ACC112 (cell line): ENCODE results near the gene FRG1.
"Not testable (repeated sequence)": the region's sequence is repeated elsewhere in the genome, so short reads cannot be mapped to it uniquely, and the experiment has no call there.

Source experiments
- H2AFZ ChIP-seq: fragments of 200-600 bp; sonication (generic); one replicate; pipeline ENCODE4 v1.6.0; 2017; ENCODE audit warnings: antibody characterized with exemption, low read length; ENCODE audit not compliant: unreplicated experiment
- H3K27ac ChIP-seq: fragments of 200-600 bp; sonication (generic); 2 replicates; pipeline ENCODE4 v1.5.1; 2014; ENCODE audit warnings: low read depth, mild to moderate bottlenecking, antibody characterized with exemption, low read length, moderate library complexity
- H3K27me3 ChIP-seq: fragments of 200-600 bp; sonication (generic); 2 replicates; pipeline ENCODE4 v1.6.1; 2014; ENCODE audit warnings: mild to moderate bottlenecking, antibody characterized with exemption, low read length, moderate library complexity, mixed read lengths; ENCODE audit not compliant: insufficient read depth
- H3K36me3 ChIP-seq: fragments of 200-600 bp; sonication (generic); 2 replicates; pipeline ENCODE4 v1.6.1; 2016; ENCODE audit warnings: mild to moderate bottlenecking, antibody characterized with exemption, low read length, moderate library complexity, mixed read lengths; ENCODE audit not compliant: insufficient read depth
- H3K4me1 ChIP-seq: fragments of 200-600 bp; sonication (generic); one replicate; pipeline ENCODE4 v1.6.1; 2016; ENCODE audit warnings: low read length, mixed read lengths; ENCODE audit not compliant: insufficient read depth, unreplicated experiment, control insufficient read depth
- H3K4me3 ChIP-seq: fragments of 200-600 bp; sonication (generic); 2 replicates; pipeline ENCODE4 v1.5.1; 2014; ENCODE audit warnings: mild to moderate bottlenecking, low read depth, low read length
- H3K79me2 ChIP-seq: fragments of 200-600 bp; sonication (generic); one replicate; pipeline ENCODE4 v1.6.0; 2016; ENCODE audit warnings: low read length; ENCODE audit not compliant: control insufficient read depth, unreplicated experiment, insufficient read depth

Gene FRG1

DNA sequence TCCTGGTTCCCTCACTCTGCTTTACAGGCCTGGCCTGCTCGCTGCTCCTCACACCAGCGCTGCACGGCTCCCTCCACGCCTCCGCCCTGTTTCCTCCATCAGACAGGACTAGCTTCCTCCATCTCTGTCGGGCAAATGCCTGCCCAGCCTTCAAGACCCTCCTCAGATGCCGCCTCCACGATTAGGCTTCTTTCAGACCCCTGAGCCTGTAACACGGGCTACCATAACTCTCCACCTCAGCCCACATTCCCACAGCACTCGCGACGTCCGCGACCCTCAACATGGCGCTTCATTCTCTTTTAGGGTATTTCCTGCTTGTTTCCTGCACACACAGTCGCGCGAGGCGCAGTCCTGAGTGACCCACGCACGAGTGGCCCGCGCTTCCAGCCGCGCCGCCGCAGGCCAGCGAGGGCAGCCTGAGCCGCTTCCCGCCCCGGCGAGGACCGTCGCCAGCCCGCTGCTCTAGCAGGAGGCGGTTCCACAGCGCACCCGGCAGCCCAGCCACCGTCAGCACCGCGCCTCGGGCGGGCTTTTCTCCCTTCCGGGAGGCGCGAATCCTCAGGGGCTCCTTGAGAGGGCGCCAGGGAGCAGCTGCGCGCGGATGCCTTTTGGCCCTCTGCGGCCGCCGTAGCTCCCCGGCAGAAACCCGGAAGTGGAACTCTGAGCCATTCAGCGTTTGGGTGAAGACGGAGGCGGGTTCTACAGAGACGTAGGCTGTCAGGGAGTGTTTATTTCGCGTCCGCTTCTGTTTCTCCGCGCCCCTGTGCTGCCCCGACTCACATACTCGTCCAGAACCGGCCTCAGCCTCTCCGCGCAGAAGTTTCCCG lies at the start of gene FRG1:
Gene FRG1 (plus strand): TSS at position 695 of the 827 bp plus-strand sequence. CDS start 138 bp downstream, outside the sequence.
- H3K27me3 ChIP-seq, result no peaks in the 10 kb centered on the region
- H3K4me3 ChIP-seq, result peak within 1 kb of the TSS; percentile 95
- peaks cover 37% of the 10 kb centered on the region for H3K79me2 ChIP-seq
- H3K4me1 ChIP-seq, result no peaks in the 10 kb centered on the region
- peaks cover 11% of the 10 kb centered on the region for H3K36me3 ChIP-seq
- H3K27ac ChIP-seq, result peak within 1 kb of the TSS; percentile 76
- peak within 1 kb of the TSS; percentile 98 for H2AFZ ChIP-seq

DNA sequence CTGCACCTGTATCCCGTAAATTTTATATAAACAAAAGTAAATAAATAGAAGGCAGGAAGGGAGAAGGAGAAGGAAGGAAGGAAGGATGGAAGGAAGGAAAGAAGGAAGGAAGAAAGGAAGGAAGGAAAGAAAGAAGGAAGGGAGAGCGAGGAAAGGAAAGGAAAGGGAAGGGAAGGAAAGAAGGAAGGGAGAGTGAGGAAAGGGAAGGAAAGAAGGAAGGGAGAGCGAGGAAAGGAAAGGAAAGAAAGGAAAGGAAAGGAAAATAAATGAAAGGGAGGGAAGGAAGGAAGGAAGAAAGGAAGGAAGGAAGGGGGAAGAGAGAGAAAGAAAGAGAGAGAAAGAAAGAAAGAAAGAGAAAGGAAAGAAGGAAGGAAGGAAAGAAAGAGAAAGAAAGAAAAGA lies 43.0 kb upstream of the FRG1 start:
- no peaks in the 10 kb centered on the region for H3K36me3 ChIP-seq
- H3K27me3 ChIP-seq, result no peaks in the 10 kb centered on the region
- H2AFZ ChIP-seq, result no peak overlapping the region
- no peaks in the 10 kb centered on the region for H3K79me2 ChIP-seq
- no peak overlapping the region for H3K4me3 ChIP-seq
- H3K27ac ChIP-seq, result no peak overlapping the region
- H3K4me1 ChIP-seq, result no peaks in the 10 kb centered on the region

DNA sequence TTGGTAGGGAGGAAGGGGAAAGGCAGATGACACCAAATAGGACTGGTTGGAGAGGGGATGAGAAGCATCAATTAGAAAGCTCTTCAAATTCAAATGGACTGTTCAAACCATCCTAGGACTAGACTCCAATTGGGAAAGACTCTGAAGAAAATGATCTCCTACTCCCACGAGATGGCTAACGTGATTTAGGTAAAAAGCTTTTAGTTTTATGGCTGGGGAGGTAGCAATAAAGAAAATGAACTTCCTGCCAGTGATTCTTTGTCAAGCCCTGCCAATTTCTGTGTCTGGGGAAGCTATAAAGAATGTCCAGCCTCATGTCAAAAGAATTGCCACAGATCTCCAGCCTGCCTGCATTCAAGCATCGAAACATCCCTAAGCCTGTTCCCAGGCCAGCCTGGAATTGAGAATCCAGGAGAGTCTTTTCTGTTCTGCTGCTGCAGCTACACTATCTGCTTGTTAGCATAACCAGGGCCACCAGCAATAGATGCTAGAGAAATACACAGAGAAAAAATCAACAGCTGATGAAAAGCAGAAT lies 41.1 kb upstream of the FRG1 start:
- H3K36me3 ChIP-seq, H3K4me3 ChIP-seq, H3K27me3 ChIP-seq, H2AFZ ChIP-seq, H3K27ac ChIP-seq, H3K4me1 ChIP-seq, H3K79me2 ChIP-seq: not testable (repeated sequence)

DNA sequence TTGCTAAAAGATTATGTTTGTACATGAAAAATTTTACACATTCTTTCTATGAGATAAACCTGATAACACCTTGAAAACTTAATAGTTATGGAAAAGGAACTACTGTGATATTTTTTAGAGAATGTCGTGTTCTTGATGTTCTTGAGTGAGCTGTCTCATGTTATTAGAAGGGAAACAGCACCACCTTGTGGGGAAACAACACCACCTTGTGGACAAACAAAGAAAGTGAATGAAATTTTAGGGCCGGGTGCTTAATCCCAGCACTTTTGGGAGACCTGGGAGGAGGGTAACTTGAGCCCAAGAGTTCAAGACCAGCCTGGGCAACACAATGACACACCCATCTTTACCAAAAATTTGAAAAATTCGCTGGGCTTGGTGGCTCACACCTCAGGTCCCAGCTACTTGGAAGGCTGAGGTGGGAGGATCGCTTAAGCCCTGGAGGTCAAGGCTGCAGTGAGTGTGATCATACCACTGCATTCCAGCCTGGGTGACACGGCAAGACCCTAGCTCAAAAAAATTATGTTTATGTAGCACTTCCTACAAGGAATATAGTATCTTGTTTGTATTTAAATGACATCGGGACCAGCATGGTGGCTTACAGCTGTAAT lies 36.1 kb upstream of the FRG1 start:
- H2AFZ ChIP-seq, H3K4me3 ChIP-seq, H3K27ac ChIP-seq, H3K36me3 ChIP-seq, H3K4me1 ChIP-seq, H3K27me3 ChIP-seq, H3K79me2 ChIP-seq: not testable (repeated sequence)

DNA sequence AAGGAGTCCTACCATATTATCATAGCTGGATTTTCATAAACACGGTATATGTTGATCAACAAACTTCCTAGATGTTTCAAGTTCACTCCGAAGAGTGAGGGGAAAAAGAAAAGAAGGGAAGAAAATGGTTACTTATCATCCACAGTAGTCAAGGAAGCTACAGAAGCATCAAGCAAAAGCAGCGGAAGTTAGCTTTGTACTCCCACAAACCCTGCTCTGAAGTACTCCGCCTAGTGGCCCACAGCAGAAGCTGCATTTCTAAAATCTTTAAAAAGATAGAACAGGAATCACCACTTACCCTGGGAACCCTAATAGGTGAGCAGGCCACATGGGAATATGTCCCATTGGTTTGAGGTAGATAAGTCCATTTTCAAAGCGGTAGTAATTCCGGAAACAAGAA lies 28.5 kb upstream of the FRG1 start:
- H3K79me2 ChIP-seq, result no peaks in the 10 kb centered on the region
- no peaks in the 10 kb centered on the region for H3K4me1 ChIP-seq
- no peaks in the 10 kb centered on the region for H3K36me3 ChIP-seq
- H3K27ac ChIP-seq, result no peak overlapping the region
- H2AFZ ChIP-seq, result no peak overlapping the region
- H3K4me3 ChIP-seq, result no peak overlapping the region
- H3K27me3 ChIP-seq, result no peaks in the 10 kb centered on the region

DNA sequence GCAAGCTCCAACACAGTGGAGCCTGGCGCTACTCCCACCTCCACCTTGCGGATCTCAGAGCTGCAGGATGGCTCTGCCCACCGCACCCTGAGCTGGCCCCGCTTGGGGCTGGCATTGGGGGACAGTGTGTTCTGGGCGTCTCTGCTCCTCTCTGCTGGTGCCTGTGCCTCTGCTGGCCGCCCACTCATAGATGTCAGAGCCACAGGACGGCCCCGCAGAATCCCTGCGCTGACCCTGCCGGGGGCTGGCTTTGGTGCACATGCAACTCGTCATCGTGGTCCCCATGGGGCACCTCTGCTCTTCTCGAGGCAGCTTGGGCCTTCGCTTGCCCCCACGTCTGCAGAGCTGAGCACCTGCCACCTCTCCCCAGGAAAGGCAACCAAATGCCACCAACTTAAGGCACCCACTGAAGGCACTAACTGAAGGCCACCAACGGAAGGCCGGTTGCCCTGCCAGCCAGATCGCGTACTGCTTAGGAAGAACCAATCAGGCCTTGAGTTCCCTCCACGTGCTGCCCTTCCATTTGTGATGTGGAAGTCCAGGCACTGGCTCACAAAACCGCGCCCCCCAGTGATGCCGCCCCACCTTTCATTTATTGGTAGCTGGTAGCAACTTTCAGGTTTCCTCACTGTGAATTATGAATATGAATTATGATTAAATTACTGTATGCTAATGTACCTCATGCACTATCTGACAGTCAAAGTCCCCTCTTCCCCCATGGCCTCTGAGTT lies 23.3 kb upstream of the FRG1 start:
- no peaks in the 10 kb centered on the region for H3K27me3 ChIP-seq
- H3K79me2 ChIP-seq, result no peaks in the 10 kb centered on the region

DNA sequence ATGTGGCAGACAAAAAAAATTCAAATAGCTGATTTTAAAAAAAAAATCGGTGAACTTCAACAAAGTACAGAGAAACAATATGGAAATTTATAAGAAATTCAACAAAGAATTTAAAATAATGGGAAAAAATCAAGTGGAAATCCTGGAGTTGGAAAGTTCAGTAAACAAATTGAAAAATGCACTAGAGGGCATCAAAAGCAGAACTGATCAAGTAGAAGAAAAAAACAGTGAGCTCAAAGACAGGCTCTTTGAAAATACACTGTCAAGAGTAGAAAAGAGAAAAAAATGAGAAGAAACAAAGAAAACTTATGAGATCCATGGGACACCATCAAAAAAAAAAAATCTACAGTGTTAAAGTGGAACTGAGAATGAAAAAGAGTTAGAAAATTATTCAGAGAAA lies 19.6 kb upstream of the FRG1 start:
- Histone ChIP-seq H3K27ac (no peak overlapping the region), H3K4me1 (no peaks in the 10 kb centered on the region), H3K27me3 (no peaks in the 10 kb centered on the region), H3K4me3 (no peak overlapping the region), H3K36me3 (no peaks in the 10 kb centered on the region), H3K79me2 (no peaks in the 10 kb centered on the region), H2AFZ (no peak overlapping the region)

More for the DNA sequence above, 23.3 kb upstream of the FRG1 start:
- Histone ChIP-seq H3K27ac (no peak overlapping the region), H3K36me3 (no peaks in the 10 kb centered on the region), H2AFZ (no peak overlapping the region), H3K4me3 (no peak overlapping the region), H3K4me1 (no peaks in the 10 kb centered on the region)

DNA sequence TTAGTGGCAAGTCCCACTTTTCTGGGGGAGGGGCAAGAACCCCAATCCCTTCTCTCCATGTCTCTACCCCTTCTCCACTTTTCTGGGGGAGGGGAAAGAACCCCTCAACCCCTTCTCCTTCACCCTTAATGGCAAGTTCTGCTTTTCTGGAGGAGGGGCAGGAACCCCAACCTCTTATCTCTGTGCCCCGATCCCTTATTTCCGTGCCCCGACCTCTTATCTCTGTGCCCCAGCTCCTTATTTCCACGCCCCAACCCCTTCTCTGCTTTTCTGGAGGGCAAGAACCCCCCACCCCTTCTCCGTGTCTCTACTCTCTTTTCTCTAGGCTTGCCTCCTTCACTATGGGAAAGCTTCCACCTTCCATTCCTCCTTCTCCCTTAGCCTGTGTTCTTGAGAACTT lies 13.9 kb upstream of the FRG1 start:
- not testable (repeated sequence) for H2AFZ ChIP-seq, H3K4me1 ChIP-seq, H3K27me3 ChIP-seq

DNA sequence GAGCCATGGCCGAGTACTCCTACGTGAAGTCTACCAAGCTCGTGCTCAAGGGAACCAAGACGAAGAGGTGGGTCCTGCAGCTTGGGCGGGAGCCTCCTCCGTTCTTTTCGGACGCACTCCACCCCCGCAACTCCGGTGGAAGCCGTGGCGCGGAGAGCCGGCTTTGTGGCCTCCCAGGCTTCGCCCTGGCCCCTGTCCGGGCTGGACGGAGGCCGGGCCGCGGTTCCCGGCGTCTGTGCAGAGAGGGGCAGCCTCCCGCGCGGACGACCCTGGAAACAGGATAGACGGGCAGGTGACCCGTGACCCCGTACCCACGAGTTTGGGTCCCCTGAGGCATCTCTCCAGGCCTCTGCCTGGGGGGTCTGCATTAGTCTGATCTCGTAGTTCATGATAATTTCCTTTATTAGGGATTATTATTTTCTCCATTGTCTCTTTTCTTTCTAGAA lies 356 bp downstream of the FRG1 start:
- H3K4me1 ChIP-seq, result no peaks in the 10 kb centered on the region
- no peaks in the 10 kb centered on the region for H3K27me3 ChIP-seq
- H3K4me3 ChIP-seq, result peak overlapping the region; percentile 95
- peak overlapping the region; percentile 80 for H2AFZ ChIP-seq
- peaks cover 43% of the 10 kb centered on the region for H3K79me2 ChIP-seq
- H3K36me3 ChIP-seq, result peaks cover 11% of the 10 kb centered on the region
- peak overlapping the region; percentile 76 for H3K27ac ChIP-seq

More for the DNA sequence above, 13.9 kb upstream of the FRG1 start:
- not testable (repeated sequence) for H3K4me3 ChIP-seq, H3K36me3 ChIP-seq, H3K27ac ChIP-seq, H3K79me2 ChIP-seq

DNA sequence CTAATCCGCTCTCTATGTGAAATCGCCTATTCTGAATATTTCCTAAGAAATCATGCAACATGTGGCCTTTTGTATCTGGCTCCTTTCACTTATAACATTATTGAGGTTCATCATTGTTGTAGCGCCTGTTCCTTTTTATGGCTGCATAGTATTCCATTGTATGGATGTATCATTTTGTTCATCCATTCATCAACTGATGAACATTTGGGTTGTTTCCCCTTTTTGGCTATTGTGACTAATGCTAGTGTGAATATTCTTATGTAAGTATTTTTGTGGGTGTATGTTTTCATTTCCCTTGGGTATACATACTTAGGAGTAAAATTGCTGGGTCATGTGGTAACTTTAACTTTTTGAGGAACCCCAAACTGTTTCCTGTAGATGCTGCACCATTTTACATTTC lies 1.7 kb downstream of the FRG1 start:
- not testable (repeated sequence) for H2AFZ ChIP-seq
- H3K79me2 ChIP-seq, result peaks cover 51% of the 10 kb centered on the region

More for the DNA sequence above, 1.7 kb downstream of the FRG1 start:
- H3K4me1 ChIP-seq, H3K27ac ChIP-seq, H3K27me3 ChIP-seq: not testable (repeated sequence)
- peak overlapping the region; percentile 95 for H3K4me3 ChIP-seq
- H3K36me3 ChIP-seq, result peaks cover 13% of the 10 kb centered on the region
